ENCODE data around the gene COG5. TPM values are rescaled to one million over a fixed set of nuclear protein-coding genes. Genes with fewer than 3 reads are reported as not detected.

Gene COG5
- total RNA-seq, 1 experiment from 2014 or later, result 20.2 TPM

- Mint-ChIP-seq H3K27me3 (ENCODE audit: low read depth) (no peaks in the 10 kb centered on the region), H3K36me3 (ENCODE audit: insufficient read depth in 1 of 3, low read depth in 3 of 3) (peaks cover 0 to 5% (median 4%) of the 10 kb centered on the region in 3 experiments; a peak in 2 of 7 replicates), H3K4me3 (no peak overlapping the region), H3K4me1 (no peaks in the 10 kb centered on the region), H3K27ac (no peak overlapping the region), H3K9me3 (no peaks in the 10 kb centered on the region)
- H2BK120ac ChIP-seq (ENCODE audit: low read depth, low read length, poor library complexity, severe bottlenecking), result no peak overlapping the region
- H2BK15ac ChIP-seq (ENCODE audit: low read depth, low read length), result no peak overlapping the region
- H3K27ac ChIP-seq (ENCODE audit: insufficient read length, low read depth, low read length), result no peak overlapping the region
- H2AK5ac ChIP-seq (ENCODE audit: insufficient read length, low read length), result no peak overlapping the region
- no peak overlapping the region for H4K91ac ChIP-seq (ENCODE audit: insufficient read length, low read depth, low read length)
- no CpG with 5 or more reads among the region's 1 CpG for WGBS (ENCODE audit: extremely low coverage, insufficient read length, low lambda C conversion rate)
- no peak overlapping the region for H3K9ac ChIP-seq (ENCODE audit: extremely low read depth, insufficient read length, low read length)
- H3K4me2 ChIP-seq (ENCODE audit: insufficient read depth, insufficient read length, low read length), result no peak overlapping the region
- H3K14ac ChIP-seq (ENCODE audit: insufficient read depth, low read length), result no peak overlapping the region
- no peaks in the 10 kb centered on the region for H3K79me1 ChIP-seq (ENCODE audit: insufficient read depth, low read depth, low read length, poor library complexity, severe bottlenecking)
- H3K27me3 ChIP-seq (ENCODE audit: insufficient read depth, low read length), result no peaks in the 10 kb centered on the region
- no peak overlapping the region for H2BK20ac ChIP-seq (ENCODE audit: low read depth, low read length, poor library complexity, severe bottlenecking)
- H4K5ac ChIP-seq (ENCODE audit: insufficient read length, low read depth, low read length), result no peak overlapping the region
- no peaks in the 10 kb centered on the region for H3K23me2 ChIP-seq (ENCODE audit: insufficient read length, low read depth, low read length, poor library complexity, severe bottlenecking)
- no peaks in the 10 kb centered on the region for H4K20me1 ChIP-seq (ENCODE audit: control insufficient read depth, insufficient read depth, insufficient read length)
- no peak overlapping the region for H2BK5ac ChIP-seq (ENCODE audit: insufficient read length, low read length)
- no peaks in the 10 kb centered on the region for H3K9me3 ChIP-seq (ENCODE audit: control insufficient read depth, low read depth, low read length)
- DNase-seq, result no peak
- no peak overlapping the region for H2AFZ ChIP-seq (ENCODE audit: low read length)
- H3K79me2 ChIP-seq (ENCODE audit: insufficient read depth, low read length), result no peaks in the 10 kb centered on the region
- H3K4ac ChIP-seq (ENCODE audit: low read depth, low read length), result no peak overlapping the region
- no peak overlapping the region for H4K8ac ChIP-seq (replicated peaks; ENCODE audit: insufficient read length, low read depth, low read length)
- H3K23ac ChIP-seq (ENCODE audit: insufficient read length, low read depth, low read length), result no peak overlapping the region
- H3K18ac ChIP-seq (ENCODE audit: insufficient read length, low read depth, low read length), result no peak overlapping the region
- H3K4me1 ChIP-seq (ENCODE audit: insufficient read depth, low read length), result no peaks in the 10 kb centered on the region
- TF ChIP-seq, protein P1, sequence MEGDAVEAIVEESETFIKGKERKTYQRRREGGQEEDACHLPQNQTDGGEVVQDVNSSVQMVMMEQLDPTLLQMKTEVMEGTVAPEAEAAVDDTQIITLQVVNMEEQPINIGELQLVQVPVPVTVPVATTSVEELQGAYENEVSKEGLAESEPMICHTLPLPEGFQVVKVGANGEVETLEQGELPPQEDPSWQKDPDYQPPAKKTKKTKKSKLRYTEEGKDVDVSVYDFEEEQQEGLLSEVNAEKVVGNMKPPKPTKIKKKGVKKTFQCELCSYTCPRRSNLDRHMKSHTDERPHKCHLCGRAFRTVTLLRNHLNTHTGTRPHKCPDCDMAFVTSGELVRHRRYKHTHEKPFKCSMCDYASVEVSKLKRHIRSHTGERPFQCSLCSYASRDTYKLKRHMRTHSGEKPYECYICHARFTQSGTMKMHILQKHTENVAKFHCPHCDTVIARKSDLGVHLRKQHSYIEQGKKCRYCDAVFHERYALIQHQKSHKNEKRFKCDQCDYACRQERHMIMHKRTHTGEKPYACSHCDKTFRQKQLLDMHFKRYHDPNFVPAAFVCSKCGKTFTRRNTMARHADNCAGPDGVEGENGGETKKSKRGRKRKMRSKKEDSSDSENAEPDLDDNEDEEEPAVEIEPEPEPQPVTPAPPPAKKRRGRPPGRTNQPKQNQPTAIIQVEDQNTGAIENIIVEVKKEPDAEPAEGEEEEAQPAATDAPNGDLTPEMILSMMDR (conservative IDR thresholded peaks at IDR 0.05), result no peak
- no peak overlapping the region for H3T11ph ChIP-seq (ENCODE audit: low read length)
- H3K56ac ChIP-seq (ENCODE audit: insufficient read length, low read depth, low read length), result no peak overlapping the region
- H2BK12ac ChIP-seq (ENCODE audit: insufficient read length, low read depth, low read length), result no peak overlapping the region
Measured at GRCh38 chr7:107610323-107610722, 46.6 kb upstream of the COG5 start.

Measured in H9 (cell line).